ENCODE measurements around the gene PITX1.
A peak's percentile ranks its signal among the peaks of the same experiment; 100 is the strongest.

Gene PITX1

DNA sequence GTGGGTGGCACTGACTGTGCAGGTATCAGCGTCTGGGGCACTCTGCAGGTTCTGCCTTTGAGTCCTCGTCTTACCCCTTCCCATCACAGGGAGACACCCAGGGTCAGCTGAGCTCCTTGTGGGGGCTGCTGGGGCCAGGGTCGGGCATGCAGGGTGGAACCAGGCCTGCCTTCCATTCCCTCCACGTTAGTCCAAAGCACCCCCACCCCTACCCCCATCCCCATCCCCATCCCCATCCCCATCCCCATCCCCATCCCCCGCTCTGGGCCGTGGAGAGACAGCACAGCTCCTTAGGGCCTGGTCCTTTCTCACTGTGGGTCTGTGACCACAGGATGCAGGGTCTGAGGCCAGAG is 1.6 kb upstream of the PITX1 start:
- TF ChIP-seq, protein P1, sequence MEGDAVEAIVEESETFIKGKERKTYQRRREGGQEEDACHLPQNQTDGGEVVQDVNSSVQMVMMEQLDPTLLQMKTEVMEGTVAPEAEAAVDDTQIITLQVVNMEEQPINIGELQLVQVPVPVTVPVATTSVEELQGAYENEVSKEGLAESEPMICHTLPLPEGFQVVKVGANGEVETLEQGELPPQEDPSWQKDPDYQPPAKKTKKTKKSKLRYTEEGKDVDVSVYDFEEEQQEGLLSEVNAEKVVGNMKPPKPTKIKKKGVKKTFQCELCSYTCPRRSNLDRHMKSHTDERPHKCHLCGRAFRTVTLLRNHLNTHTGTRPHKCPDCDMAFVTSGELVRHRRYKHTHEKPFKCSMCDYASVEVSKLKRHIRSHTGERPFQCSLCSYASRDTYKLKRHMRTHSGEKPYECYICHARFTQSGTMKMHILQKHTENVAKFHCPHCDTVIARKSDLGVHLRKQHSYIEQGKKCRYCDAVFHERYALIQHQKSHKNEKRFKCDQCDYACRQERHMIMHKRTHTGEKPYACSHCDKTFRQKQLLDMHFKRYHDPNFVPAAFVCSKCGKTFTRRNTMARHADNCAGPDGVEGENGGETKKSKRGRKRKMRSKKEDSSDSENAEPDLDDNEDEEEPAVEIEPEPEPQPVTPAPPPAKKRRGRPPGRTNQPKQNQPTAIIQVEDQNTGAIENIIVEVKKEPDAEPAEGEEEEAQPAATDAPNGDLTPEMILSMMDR (IDR thresholded peaks at IDR 0.05; ENCODE audit: control insufficient read depth, insufficient read depth, low read depth, low read length, missing control alignments), result no peak
- DNase-seq (ENCODE audit: low read depth), result no peak
- H3K4me3 ChIP-seq (ENCODE audit: control insufficient read depth, low read depth, low read length), result no peak overlapping the region

DNA sequence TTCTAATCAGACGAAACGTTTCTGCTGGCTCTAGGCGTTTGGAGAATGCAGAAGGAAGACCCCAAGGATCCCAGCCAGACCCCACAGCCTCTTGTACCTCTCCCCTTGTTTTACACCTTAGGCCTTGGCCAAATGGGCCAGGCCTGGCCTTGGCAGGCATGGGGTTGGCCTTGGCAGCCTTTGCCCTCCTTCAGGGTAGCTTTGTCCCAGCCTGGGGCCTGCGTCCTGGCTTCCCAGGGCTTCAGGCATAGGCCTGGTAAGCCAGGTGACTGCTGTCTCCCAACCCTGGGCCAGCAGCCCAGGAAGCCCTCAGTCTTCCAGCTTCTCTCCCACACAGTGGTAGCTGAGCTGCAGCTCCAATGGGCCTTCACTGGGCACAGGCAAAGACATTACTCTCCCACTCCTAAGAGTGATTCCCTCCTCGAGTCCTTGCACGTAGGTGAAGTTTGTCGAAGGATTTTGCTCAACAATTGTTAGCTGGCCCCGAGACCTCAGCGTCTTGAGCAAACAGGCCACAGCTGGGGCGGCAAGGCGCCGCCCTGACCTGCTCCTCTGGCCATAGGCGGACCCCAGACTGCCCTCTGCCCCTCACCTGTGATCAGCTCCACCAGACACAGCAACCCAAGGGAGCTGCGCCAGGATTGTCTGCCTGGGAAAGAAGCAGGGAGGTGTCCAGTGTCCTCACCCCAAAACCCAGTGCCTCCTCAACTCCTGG is 1.1 kb upstream of the PITX1 start:
- no peak overlapping the region for H3K4me3 ChIP-seq (ENCODE audit: control insufficient read depth, low read depth, low read length)

DNA sequence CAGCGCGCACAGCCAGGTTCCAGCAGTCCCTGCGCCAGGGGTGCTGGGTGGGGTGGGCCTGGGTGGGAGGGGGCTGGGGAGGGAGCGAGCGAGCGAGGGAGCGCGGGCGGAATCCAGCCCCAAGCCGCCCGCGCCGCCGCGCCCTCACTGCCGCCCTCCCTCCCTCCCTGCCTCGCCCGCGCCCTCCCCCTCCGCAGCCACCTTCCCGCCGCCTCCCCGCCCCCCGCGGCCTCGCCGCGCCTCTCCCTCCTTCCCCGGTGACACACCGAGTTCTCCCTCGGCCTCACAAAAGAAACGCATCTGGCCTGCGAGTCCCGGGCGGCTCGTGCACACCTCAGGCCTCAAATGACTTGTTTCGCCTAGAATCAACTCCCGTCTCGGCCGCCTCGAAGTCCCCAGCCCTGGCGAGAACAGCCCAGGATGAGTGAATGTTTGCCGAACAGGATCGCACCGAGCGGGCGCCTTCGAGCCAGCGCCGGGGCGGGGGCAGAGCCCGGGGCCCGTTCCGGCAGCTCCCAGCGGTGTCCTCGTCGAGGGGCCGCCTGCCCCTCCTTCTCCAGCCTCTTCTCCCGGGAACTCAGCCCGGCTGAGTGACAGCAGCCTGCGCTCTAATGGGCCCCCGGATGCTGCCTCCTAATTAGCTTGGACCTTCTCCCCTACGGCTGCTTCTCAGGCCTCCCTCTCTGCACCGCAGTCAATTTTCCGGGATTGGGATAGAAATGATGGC is 371 bp upstream of the PITX1 start:
- H3K4me3 ChIP-seq (ENCODE audit: control insufficient read depth, low read depth, low read length), result peak overlapping the region; percentile 85
- TF ChIP-seq, protein P1 (IDR thresholded peaks at IDR 0.05; ENCODE audit: control insufficient read depth, insufficient read depth, low read depth, low read length, missing control alignments), result no peak
- peak; percentile 40 for DNase-seq (ENCODE audit: low read depth)

More for the DNA sequence above, 1.1 kb upstream of the PITX1 start:
- TF ChIP-seq, protein P1 (IDR thresholded peaks at IDR 0.05; ENCODE audit: control insufficient read depth, insufficient read depth, low read depth, low read length, missing control alignments), result no peak
- DNase-seq (ENCODE audit: low read depth), result no peak

DNA sequence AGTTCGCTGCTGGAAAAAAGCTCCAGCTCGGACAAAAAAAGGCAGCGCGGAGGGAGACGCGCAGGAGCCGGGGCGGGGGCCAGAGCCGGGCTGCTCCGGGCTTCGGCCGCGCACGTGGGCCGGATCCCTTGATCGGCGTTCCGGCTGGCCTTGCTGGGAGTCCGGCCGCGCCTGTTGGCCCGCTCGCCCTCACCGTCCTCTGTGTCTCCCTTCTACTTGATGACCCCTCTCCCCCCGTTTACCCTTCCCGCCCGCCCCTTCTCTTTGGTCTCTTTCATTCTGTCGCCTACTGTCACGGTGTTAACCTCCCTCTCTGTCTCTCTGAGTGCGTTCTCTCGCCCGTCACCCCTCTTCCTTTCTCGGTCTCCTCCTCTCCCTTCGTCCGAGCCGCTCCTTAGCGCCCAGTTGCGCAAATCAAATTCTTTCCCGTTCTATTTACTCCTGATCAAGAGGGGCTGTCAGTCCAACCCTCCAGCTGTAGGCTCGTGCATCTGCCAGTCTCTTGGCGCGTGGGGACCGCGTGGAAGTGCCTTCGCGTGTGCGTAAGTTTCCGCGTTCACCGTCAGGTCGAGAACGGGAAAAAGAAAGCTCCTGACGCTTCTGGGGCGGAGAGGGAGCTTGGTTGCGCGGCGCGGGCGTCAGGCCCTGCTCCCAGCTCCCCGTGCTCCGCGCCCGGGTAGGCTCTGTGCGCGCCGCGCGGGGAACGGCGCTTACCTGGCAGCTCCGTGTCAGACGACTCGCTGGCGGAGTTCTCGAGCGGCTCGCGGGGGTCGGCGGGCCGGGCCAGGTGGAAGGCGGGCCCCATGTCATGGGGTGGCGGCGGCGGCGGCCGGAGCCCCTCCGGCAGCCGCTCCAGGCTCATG is 798 bp downstream of the PITX1 start:
- peak overlapping the region; percentile 85 for H3K4me3 ChIP-seq (ENCODE audit: control insufficient read depth, low read depth, low read length)
- TF ChIP-seq, protein P1 (IDR thresholded peaks at IDR 0.05; ENCODE audit: control insufficient read depth, insufficient read depth, low read depth, low read length, missing control alignments), result no peak
- no peak for DNase-seq (ENCODE audit: low read depth)

DNA sequence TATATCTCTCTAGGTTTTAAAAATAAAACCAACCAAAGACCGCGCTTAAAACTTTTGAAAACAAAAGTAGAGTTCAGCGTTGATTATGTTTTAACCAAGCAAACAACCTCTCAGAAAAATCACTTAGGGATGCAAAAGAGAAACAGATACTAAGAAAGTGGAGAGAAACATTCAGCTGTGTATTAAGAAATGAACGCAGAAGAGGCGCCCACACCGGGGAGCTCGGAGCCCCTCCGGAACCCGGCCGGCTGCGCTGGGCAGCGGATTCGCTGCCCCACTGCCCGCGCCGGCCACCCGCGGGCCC is 1.4 kb downstream of the PITX1 start:
- TF ChIP-seq, protein P1 (IDR thresholded peaks at IDR 0.05; ENCODE audit: control insufficient read depth, insufficient read depth, low read depth, low read length, missing control alignments), result no peak
- peak overlapping the region; percentile 85 for H3K4me3 ChIP-seq (ENCODE audit: control insufficient read depth, low read depth, low read length)

DNA sequence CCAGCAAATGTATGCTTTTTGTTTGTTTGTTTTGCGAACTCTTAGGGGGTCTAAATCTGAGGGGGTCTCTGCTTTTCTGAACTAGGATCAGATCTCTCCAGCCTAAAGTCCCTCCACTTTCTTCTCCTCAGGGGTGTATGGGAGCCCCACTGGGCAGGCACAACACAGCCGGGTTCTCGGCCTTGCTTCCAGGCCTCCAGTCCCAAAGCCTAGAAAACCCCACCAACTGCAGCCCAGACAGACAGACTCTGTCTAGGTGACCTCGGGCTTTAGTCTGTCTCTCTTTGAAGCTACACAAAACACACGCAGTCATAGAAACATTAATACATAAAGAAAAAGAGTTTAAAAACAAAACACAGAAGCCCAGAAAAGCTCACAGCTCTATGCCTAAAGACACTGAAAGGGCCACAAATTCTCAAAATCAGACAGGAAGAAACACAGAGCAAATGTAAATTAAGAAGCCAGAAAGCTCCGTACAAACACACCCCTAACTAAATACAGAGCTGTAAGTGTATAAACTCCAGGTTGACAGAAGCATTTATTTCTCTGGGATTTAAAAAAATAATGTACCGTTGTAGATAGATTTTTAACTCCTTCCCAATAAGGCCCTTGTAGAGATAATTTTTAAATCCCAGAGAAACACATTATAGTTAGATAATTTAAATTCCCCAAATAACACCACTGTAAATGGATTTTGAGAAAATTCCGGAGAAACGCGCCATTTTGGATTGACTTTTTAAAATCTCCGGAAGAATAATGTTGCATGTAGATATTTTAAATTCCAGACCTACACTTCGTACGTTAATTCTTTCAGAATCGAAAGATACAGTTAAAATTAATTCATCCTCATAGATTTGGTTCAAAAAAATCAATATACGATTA is 2.0 kb downstream of the PITX1 start:
- no peak for DNase-seq (ENCODE audit: low read depth)
- peak overlapping the region; percentile 85 for H3K4me3 ChIP-seq (ENCODE audit: control insufficient read depth, low read depth, low read length)
- TF ChIP-seq, protein P1 (IDR thresholded peaks at IDR 0.05; ENCODE audit: control insufficient read depth, insufficient read depth, low read depth, low read length, missing control alignments), result no peak

More for the DNA sequence above, 1.4 kb downstream of the PITX1 start:
- DNase-seq (ENCODE audit: low read depth), result no peak

Data from AG09309 (cell line).